ENCODE data around the gene GNAT1.
"Not testable (repeated sequence)": the region's sequence is repeated elsewhere in the genome, so short reads cannot be mapped to it uniquely, and the experiment has no call there.

The GNAT1 gene

DNA sequence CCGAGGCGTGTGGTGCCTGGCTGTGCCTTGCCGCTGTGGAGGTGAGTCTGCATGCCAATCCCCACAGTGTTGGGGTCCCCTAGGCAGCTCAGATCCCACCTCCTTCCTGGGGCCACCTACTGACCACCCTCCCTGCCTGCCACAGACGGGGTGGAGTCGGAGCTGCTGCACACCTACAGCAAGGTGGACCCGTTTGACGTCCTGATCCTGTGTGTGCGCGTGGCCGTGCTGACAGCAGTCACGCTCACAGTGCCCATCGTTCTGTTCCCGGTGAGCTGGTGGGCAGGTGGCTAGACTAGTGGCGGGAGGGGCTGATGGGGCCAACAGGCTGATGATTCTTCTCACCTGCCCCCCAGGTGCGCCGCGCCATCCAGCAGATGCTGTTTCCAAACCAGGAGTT, 27.0 kb downstream of the GNAT1 start:
- no peak overlapping the region for H3K9ac ChIP-seq (ENCODE audit: low read depth in 1 of 2, low read length in 2 of 2)
- no peaks in the 10 kb centered on the region for H3K27me3 ChIP-seq (ENCODE audit: control insufficient read depth in 2 of 2, insufficient read depth in 2 of 2, low read length in 2 of 2)
- no peak overlapping the region for H3K27ac ChIP-seq (ENCODE audit: low read depth in 2 of 2, low read length in 2 of 2)
- no peaks in the 10 kb centered on the region for H3K9me3 ChIP-seq (ENCODE audit: control insufficient read depth in 2 of 2, low read length in 2 of 2)
- H3K4me3 ChIP-seq (ENCODE audit: low read length in 2 of 2): no peak overlapping the region
- H3K36me3 ChIP-seq (ENCODE audit: control insufficient read depth in 2 of 2, insufficient read depth in 2 of 2, low read length in 2 of 2): no peaks in the 10 kb centered on the region
- H3K4me1 ChIP-seq (ENCODE audit: control insufficient read depth in 2 of 2, insufficient read depth in 2 of 2, low read length in 2 of 2): no peaks in the 10 kb centered on the region

GRCh38 chr3:50219285-50219684, 27.9 kb downstream of the GNAT1 start:
- H3K27ac ChIP-seq (ENCODE audit: low read depth in 2 of 2, low read length in 2 of 2): no peak overlapping the region
- no peak overlapping the region for H3K9ac ChIP-seq (ENCODE audit: low read depth in 1 of 2, low read length in 2 of 2)

DNA sequence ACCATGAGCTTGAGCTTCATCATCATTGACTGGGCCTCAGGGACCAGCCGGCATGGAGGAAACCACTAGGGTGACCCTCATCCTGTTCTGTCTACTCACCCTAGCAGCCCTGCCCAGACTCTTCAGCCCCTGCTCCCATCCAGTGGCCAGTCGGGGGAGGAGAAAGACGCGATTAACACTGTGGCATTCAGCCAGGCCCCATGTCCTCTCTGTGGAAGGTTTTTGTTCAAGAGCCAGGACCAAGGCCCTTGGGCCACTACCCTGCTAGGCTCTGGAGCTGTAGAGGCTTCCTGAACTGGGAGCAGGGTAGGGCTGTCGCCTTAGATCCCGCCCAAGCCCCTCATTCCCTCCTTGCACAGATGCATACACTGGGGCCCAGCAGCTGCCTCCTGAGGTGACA, 28.7 kb downstream of the GNAT1 start:
- Histone ChIP-seq H3K27ac (ENCODE audit: low read depth in 2 of 2, low read length in 2 of 2) (no peak overlapping the region), H3K4me1 (ENCODE audit: control insufficient read depth in 2 of 2, insufficient read depth in 2 of 2, low read length in 2 of 2) (no peaks in the 10 kb centered on the region), H3K4me3 (ENCODE audit: low read length in 2 of 2) (no peak overlapping the region), H3K9me3 (ENCODE audit: control insufficient read depth in 2 of 2, low read length in 2 of 2) (no peaks in the 10 kb centered on the region), H3K27me3 (ENCODE audit: control insufficient read depth in 2 of 2, insufficient read depth in 2 of 2, low read length in 2 of 2) (peaks cover 0 to 6% of the 10 kb centered on the region in 2 donors), H3K36me3 (ENCODE audit: control insufficient read depth in 2 of 2, insufficient read depth in 2 of 2, low read length in 2 of 2) (no peaks in the 10 kb centered on the region), H3K9ac (ENCODE audit: low read depth in 1 of 2, low read length in 2 of 2) (no peak overlapping the region)

More at GRCh38 chr3:50219285-50219684, 27.9 kb downstream of the GNAT1 start:
- H3K9me3 ChIP-seq (ENCODE audit: control insufficient read depth in 2 of 2, low read length in 2 of 2): no peaks in the 10 kb centered on the region
- H3K27me3 ChIP-seq (ENCODE audit: control insufficient read depth in 2 of 2, insufficient read depth in 2 of 2, low read length in 2 of 2): peaks cover 0 to 3% of the 10 kb centered on the region in 2 donors
- H3K36me3 ChIP-seq (ENCODE audit: control insufficient read depth in 2 of 2, insufficient read depth in 2 of 2, low read length in 2 of 2): no peaks in the 10 kb centered on the region
- no peak overlapping the region for H3K4me3 ChIP-seq (ENCODE audit: low read length in 2 of 2)
- H3K4me1 ChIP-seq (ENCODE audit: control insufficient read depth in 2 of 2, insufficient read depth in 2 of 2, low read length in 2 of 2): no peaks in the 10 kb centered on the region

- Histone ChIP-seq H3K9me3 (ENCODE audit: control insufficient read depth in 2 of 2, low read length in 2 of 2) (no peaks in the 10 kb centered on the region), H3K4me3 (ENCODE audit: low read length in 2 of 2) (no peak overlapping the region), H3K27me3 (ENCODE audit: control insufficient read depth in 2 of 2, insufficient read depth in 2 of 2, low read length in 2 of 2) (peaks cover 0 to 6% of the 10 kb centered on the region in 2 donors), H3K27ac (ENCODE audit: low read depth in 2 of 2, low read length in 2 of 2) (no peak overlapping the region), H3K4me1 (ENCODE audit: control insufficient read depth in 2 of 2, insufficient read depth in 2 of 2, low read length in 2 of 2) (peaks cover 2% of the 10 kb centered on the region in 2 donors), H3K36me3 (ENCODE audit: control insufficient read depth in 2 of 2, insufficient read depth in 2 of 2, low read length in 2 of 2) (no peaks in the 10 kb centered on the region), H3K9ac (ENCODE audit: low read depth in 1 of 2, low read length in 2 of 2) (no peak overlapping the region)
These were observed 29.6 kb downstream of the GNAT1 start for GRCh38 chr3:50221051-50221410.

DNA sequence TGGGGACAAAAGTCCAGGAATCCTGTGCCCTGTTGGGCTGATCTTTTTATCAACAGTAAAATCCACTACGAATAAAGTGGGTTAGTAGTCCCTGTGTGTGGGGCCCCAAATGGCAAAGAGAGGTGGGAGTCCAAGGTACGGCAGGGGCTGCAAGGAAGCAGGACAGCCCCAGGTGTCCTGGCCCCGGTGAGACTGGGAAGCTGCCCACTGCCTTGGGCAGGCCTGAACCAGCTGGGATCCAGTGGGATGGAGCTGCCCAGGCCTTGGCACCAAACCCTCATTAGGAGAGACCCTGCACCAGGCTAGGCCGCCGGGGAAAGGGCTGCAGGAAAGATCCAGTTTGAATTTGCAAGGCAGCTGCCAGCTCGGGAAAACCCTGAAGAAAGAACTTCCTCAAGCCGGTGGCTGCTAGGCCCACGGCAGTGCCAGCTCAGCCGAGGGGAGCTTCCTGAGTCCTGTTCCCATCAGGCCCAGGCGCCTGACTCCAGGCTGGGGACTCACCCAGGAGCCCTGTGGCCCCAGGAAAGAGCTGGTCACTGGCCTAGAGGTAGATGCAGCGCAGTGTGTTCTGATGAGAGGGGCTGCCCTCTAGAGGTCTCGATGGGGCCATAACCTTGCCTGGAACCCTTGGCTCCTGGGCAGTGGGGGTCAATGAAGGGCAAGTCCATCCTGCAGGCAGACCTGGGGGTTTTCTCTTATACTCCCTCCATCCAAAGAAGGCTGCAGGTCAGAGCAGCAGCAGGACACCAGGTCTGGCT, 30.2 kb downstream of the GNAT1 start:
- H3K9ac ChIP-seq (ENCODE audit: low read depth in 1 of 2, low read length in 2 of 2): no peak overlapping the region
- peaks cover 6% of the 10 kb centered on the region in 2 donors for H3K4me1 ChIP-seq (ENCODE audit: control insufficient read depth in 2 of 2, insufficient read depth in 2 of 2, low read length in 2 of 2)
- no peak overlapping the region for H3K27ac ChIP-seq (ENCODE audit: low read depth in 2 of 2, low read length in 2 of 2)
- peaks cover 0 to 6% of the 10 kb centered on the region in 2 donors for H3K27me3 ChIP-seq (ENCODE audit: control insufficient read depth in 2 of 2, insufficient read depth in 2 of 2, low read length in 2 of 2)
- no peaks in the 10 kb centered on the region for H3K9me3 ChIP-seq (ENCODE audit: control insufficient read depth in 2 of 2, low read length in 2 of 2)
- no peak overlapping the region for H3K4me3 ChIP-seq (ENCODE audit: low read length in 2 of 2)
- no peaks in the 10 kb centered on the region for H3K36me3 ChIP-seq (ENCODE audit: control insufficient read depth in 2 of 2, insufficient read depth in 2 of 2, low read length in 2 of 2)

- Histone ChIP-seq H3K36me3 (ENCODE audit: control insufficient read depth in 2 of 2, insufficient read depth in 2 of 2, low read length in 2 of 2) (no peaks in the 10 kb centered on the region), H3K27me3 (ENCODE audit: control insufficient read depth in 2 of 2, insufficient read depth in 2 of 2, low read length in 2 of 2) (peaks cover 0 to 6% of the 10 kb centered on the region in 2 donors), H3K4me3 (ENCODE audit: low read length in 2 of 2) (no peak overlapping the region), H3K9me3 (ENCODE audit: control insufficient read depth in 2 of 2, low read length in 2 of 2) (no peaks in the 10 kb centered on the region), H3K27ac (ENCODE audit: low read depth in 2 of 2, low read length in 2 of 2) (no peak overlapping the region), H3K4me1 (ENCODE audit: control insufficient read depth in 2 of 2, insufficient read depth in 2 of 2, low read length in 2 of 2) (peaks cover 10% of the 10 kb centered on the region in 2 donors), H3K9ac (ENCODE audit: low read depth in 1 of 2, low read length in 2 of 2) (no peak overlapping the region)
These were observed 30.7 kb downstream of the GNAT1 start for GRCh38 chr3:50222169-50222528.

DNA sequence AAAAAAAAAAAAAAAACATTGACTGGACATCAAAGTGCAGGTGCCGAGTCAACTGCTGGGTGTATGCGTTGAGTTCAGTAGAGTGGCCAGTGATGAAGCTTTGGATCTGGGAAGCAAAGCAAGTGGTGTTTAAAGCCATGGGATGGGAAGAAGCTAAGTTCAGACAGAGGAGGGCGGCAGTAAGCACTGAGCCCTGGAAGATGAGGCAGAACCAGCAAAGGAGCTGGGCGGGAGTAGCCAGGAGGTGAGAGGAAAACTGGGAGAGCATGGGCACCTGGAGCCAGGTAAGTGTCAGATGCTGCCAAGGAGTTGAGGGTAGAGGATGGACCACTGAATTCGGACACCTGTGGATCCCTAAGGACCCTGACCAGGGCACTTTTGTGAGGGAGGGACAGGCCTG, 33.2 kb downstream of the GNAT1 start:
- peaks cover 17 to 18% of the 10 kb centered on the region in 2 donors for H3K4me1 ChIP-seq (ENCODE audit: control insufficient read depth in 2 of 2, insufficient read depth in 2 of 2, low read length in 2 of 2)
- H3K27me3 ChIP-seq (ENCODE audit: control insufficient read depth in 2 of 2, insufficient read depth in 2 of 2, low read length in 2 of 2): peaks cover 0 to 6% of the 10 kb centered on the region in 2 donors
- no peak overlapping the region for H3K9ac ChIP-seq (ENCODE audit: low read depth in 1 of 2, low read length in 2 of 2)
- no peak overlapping the region for H3K27ac ChIP-seq (ENCODE audit: low read depth in 2 of 2, low read length in 2 of 2)
- no peaks in the 10 kb centered on the region for H3K36me3 ChIP-seq (ENCODE audit: control insufficient read depth in 2 of 2, insufficient read depth in 2 of 2, low read length in 2 of 2)
- no peak overlapping the region for H3K4me3 ChIP-seq (ENCODE audit: low read length in 2 of 2)
- H3K9me3 ChIP-seq (ENCODE audit: control insufficient read depth in 2 of 2, low read length in 2 of 2): no peaks in the 10 kb centered on the region

GRCh38 chr3:50226888-50227389, 35.5 kb downstream of the GNAT1 start:
- Histone ChIP-seq H3K27me3 (ENCODE audit: control insufficient read depth in 2 of 2, insufficient read depth in 2 of 2, low read length in 2 of 2) (peaks cover 0 to 6% of the 10 kb centered on the region in 2 donors), H3K36me3 (ENCODE audit: control insufficient read depth in 2 of 2, insufficient read depth in 2 of 2, low read length in 2 of 2) (no peaks in the 10 kb centered on the region), H3K9me3 (ENCODE audit: control insufficient read depth in 2 of 2, low read length in 2 of 2) (no peaks in the 10 kb centered on the region), H3K27ac (ENCODE audit: low read depth in 2 of 2, low read length in 2 of 2) (peak overlapping the region; percentile 9 to 28), H3K9ac (ENCODE audit: low read depth in 1 of 2, low read length in 2 of 2) (peak overlapping the region; percentile 60 to 71), H3K4me3 (ENCODE audit: low read length in 2 of 2) (peak overlapping the region; percentile 73 to 77), H3K4me1 (ENCODE audit: control insufficient read depth in 2 of 2, insufficient read depth in 2 of 2, low read length in 2 of 2) (peaks cover 21 to 22% of the 10 kb centered on the region in 2 donors)

DNA sequence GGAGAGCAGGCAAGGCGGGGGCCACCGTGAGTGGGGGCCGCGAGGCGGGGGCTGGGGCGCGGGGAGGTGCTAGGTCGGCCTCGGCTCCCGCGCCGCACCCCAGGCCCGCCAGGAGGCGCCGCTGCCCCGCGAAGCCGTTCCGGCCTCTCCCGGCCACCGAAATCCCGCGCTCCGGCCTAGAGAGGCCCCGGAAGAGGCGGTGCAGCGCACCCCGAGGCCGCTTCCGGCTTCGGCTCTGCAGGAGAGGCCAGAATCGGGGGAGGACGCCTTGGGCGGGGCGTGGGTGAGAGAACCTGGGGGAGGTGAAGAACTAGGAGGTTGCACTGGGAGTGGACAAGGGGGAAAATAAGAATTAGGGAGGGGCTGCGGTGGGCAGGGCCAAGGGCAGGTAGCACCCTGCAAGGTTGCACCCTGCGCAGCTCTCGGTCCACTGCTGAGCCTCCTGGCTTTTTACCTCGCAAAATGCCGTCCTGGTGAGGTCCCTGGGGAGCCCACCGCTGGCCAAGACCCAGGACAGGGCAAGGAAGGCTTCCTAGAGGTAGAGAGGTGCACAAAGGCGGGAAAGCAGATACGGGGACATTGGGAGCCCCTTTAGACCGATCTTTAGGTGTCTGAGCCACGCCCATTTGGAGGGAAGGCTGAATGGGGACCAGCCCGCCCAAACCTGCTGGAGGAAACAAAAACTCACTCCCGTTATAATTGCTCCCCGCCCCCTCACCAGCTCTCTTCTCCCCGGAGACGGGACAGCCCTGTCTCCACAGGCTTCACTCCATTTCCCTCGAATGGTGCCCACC, 36.2 kb downstream of the GNAT1 start:
- Histone ChIP-seq H3K27me3 (ENCODE audit: control insufficient read depth in 2 of 2, insufficient read depth in 2 of 2, low read length in 2 of 2) (peaks cover 0 to 6% of the 10 kb centered on the region in 2 donors), H3K4me3 (ENCODE audit: low read length in 2 of 2) (peak overlapping the region; percentile 77 to 93), H3K27ac (ENCODE audit: low read depth in 2 of 2, low read length in 2 of 2) (peak overlapping the region; percentile 70 to 77), H3K9ac (ENCODE audit: low read depth in 1 of 2, low read length in 2 of 2) (peak overlapping the region; percentile 71 to 80), H3K36me3 (ENCODE audit: control insufficient read depth in 2 of 2, insufficient read depth in 2 of 2, low read length in 2 of 2) (no peaks in the 10 kb centered on the region), H3K9me3 (ENCODE audit: control insufficient read depth in 2 of 2, low read length in 2 of 2) (no peaks in the 10 kb centered on the region), H3K4me1 (ENCODE audit: control insufficient read depth in 2 of 2, insufficient read depth in 2 of 2, low read length in 2 of 2) (peaks cover 21 to 22% of the 10 kb centered on the region in 2 donors)

DNA sequence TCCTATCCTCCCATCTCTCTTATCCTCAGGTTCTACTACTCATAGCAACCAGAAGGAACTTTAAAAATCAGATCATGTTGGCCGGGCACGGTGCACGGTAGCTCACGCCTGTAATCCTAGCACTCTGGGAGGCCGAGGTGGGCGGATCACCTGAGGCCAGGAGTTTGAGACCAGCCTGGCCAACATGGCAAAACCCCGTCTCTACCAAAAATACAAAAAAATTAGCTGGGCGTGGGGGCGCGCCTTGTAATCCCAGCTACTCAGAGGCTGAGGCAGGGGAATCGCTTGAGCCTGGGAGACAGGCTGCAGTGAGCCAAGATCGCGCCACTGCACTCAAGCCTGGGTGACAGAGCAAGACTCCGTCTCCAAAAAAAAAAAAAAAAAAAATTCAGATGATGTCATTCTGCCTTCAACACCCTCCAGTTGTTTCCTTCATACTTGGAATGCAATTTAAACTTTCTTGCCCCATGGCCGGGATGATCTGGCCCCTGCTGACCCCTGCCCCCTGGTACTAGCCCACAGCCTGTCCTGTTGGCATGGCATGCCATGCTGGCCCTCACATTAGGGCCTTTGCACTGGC, 36.9 kb downstream of the GNAT1 start:
- H3K27ac ChIP-seq (ENCODE audit: low read depth in 2 of 2, low read length in 2 of 2): peak overlapping the region in 1 of 2 donors; percentile 77
- not testable (repeated sequence) for H3K36me3 ChIP-seq (ENCODE audit: control insufficient read depth in 2 of 2, insufficient read depth in 2 of 2, low read length in 2 of 2)

More for the DNA sequence above, 36.9 kb downstream of the GNAT1 start:
- peaks cover 21 to 22% of the 10 kb centered on the region in 2 donors for H3K4me1 ChIP-seq (ENCODE audit: control insufficient read depth in 2 of 2, insufficient read depth in 2 of 2, low read length in 2 of 2)
- H3K9me3 ChIP-seq (ENCODE audit: control insufficient read depth in 2 of 2, low read length in 2 of 2); H3K27me3 ChIP-seq (ENCODE audit: control insufficient read depth in 2 of 2, insufficient read depth in 2 of 2, low read length in 2 of 2): not testable (repeated sequence)
- H3K9ac ChIP-seq (ENCODE audit: low read depth in 1 of 2, low read length in 2 of 2): peak overlapping the region in 1 of 2 donors; percentile 80
- peak overlapping the region; percentile 76 to 93 for H3K4me3 ChIP-seq (ENCODE audit: low read length in 2 of 2)

Measured in mucosa of rectum (tissue), 2 donors.